ENCODE measurements around the gene DPM3. TPM values are rescaled to one million over a fixed set of nuclear protein-coding genes. Genes with fewer than 3 reads are reported as not detected.

The DPM3 gene
- total and polyA plus RNA-seq, 2 of the 13 experiments (the other 11 are each of a cell fraction or from before 2014, with no cell fraction given), result 23.2 to 53.4 TPM

DNA sequence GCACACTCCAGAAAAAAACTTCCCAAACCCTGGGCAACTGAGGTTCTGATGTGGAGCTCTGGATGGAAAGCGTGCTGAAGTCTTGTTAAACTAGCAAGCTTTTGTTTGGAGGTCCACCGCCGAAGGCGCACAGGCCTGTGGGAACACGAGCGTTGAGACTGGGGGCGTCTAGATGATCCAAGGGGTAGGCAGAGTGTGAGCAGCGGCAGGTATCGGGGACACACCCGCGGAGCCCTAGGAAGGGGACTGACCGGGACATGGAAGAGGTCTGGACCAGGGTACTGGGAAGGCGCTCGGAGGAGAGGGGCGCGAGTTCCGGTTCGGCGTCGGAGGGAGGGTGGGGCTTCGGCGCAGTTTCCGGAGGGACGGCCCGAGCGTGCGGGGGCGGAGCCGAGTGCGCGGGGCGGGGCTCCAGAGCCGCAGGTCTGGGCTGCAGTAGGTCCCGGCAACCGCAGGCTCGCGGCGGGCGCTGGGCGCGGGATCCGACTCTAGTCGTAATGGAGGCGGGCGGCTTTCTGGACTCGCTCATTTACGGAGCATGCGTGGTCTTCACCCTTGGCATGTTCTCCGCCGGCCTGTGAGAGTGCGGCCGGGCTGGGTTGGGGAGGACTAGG lies 4.8 kb downstream of the DPM3 start, which contains the start of gene SLC50A1 (continued):
- TF ChIP-seq, protein P1, sequence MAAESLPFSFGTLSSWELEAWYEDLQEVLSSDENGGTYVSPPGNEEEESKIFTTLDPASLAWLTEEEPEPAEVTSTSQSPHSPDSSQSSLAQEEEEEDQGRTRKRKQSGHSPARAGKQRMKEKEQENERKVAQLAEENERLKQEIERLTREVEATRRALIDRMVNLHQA (CRISPR knock-in tag; IDR thresholded peaks at IDR 0.05), result no peak
- TF ChIP-seq KLF12 (CRISPR knock-in tag; IDR thresholded peaks at IDR 0.05; ENCODE audit: borderline replicate concordance) (no peak), ZNF678 (CRISPR knock-in tag; IDR thresholded peaks at IDR 0.05) (peak; percentile 59; the same call in 1 of the 2 replicates), TFDP1 (CRISPR knock-in tag; IDR thresholded peaks at IDR 0.05; ENCODE audit: borderline replicate concordance) (peak; percentile 34; the same call in 1 of the 2 replicates), HHEX (CRISPR knock-in tag; IDR thresholded peaks at IDR 0.05) (no peak), MAF1 (CRISPR knock-in tag; IDR thresholded peaks at IDR 0.05; ENCODE audit: borderline replicate concordance) (no peak), GTF2F1 (IDR thresholded peaks at IDR 0.05; ENCODE audit: low read length) (no peak), FOSL2 (CRISPR knock-in tag; IDR thresholded peaks at IDR 0.05) (no peak), KLF9 (CRISPR knock-in tag; IDR thresholded peaks at IDR 0.05; ENCODE audit: low read depth) (no peak; the same call in 1 of the 2 replicates), MBNL3 (CRISPR knock-in tag; conservative IDR thresholded peaks at IDR 0.05) (0 out of 2 replicates have a peak, but pooled peaks have one; percentile 42), SRF (IDR thresholded peaks at IDR 0.05; ENCODE audit: low read depth, low read length) (no peak), MBD4 (IDR thresholded peaks at IDR 0.05; ENCODE audit: borderline replicate concordance, low read length) (no peak), ZNF10 (CRISPR knock-in tag; IDR thresholded peaks at IDR 0.05; ENCODE audit: borderline replicate concordance, low read depth) (no peak), ZNF598 (CRISPR knock-in tag; IDR thresholded peaks at IDR 0.05; ENCODE audit: borderline replicate concordance) (peak; percentile 96), NFE2L1 (CRISPR knock-in tag; IDR thresholded peaks at IDR 0.05; ENCODE audit: borderline replicate concordance) (no peak), SRSF1 (optimal IDR thresholded peaks at IDR 0.05; ENCODE audit: low read depth, low read length) (no peak), ZNF75D (CRISPR knock-in tag; IDR thresholded peaks at IDR 0.05; ENCODE audit: borderline replicate concordance) (no peak), SNRNP70 (IDR thresholded peaks at IDR 0.05; ENCODE audit: low read depth, low read length) (no peak), ZFP36 (IDR thresholded peaks at IDR 0.05; ENCODE audit: borderline replicate concordance, low read depth, low read length, partially characterized antibody) (no peak), HES4 (CRISPR knock-in tag; IDR thresholded peaks at IDR 0.05; ENCODE audit: borderline replicate concordance) (no peak; the same call in 1 of the 2 replicates), CHD2 (IDR thresholded peaks at IDR 0.05; ENCODE audit: low read depth, low read length) (peak; percentile 48; the same call in 1 of the 2 replicates), HMGA1 (CRISPR knock-in tag; conservative IDR thresholded peaks at IDR 0.05) (no peak), ZBTB8A (CRISPR knock-in tag; IDR thresholded peaks at IDR 0.05; ENCODE audit: borderline replicate concordance, low read depth) (no peak), ZNF674 (CRISPR knock-in tag; IDR thresholded peaks at IDR 0.05; ENCODE audit: low read depth) (no peak), ETV6 (CRISPR knock-in tag; conservative IDR thresholded peaks at IDR 0.05) (no peak), ZNF850 (CRISPR knock-in tag; conservative IDR thresholded peaks at IDR 0.05) (no peak), ZNF558 (CRISPR knock-in tag; IDR thresholded peaks at IDR 0.05; ENCODE audit: borderline replicate concordance) (0 out of 2 replicates have a peak, but pooled peaks have one; percentile 72), ZNF460 (CRISPR knock-in tag; IDR thresholded peaks at IDR 0.05; ENCODE audit: borderline replicate concordance) (no peak)
- TF ChIP-seq, protein P2, sequence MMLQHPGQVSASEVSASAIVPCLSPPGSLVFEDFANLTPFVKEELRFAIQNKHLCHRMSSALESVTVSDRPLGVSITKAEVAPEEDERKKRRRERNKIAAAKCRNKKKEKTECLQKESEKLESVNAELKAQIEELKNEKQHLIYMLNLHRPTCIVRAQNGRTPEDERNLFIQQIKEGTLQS (CRISPR knock-in tag; IDR thresholded peaks at IDR 0.05), result no peak
- TF ChIP-seq, protein P3, sequence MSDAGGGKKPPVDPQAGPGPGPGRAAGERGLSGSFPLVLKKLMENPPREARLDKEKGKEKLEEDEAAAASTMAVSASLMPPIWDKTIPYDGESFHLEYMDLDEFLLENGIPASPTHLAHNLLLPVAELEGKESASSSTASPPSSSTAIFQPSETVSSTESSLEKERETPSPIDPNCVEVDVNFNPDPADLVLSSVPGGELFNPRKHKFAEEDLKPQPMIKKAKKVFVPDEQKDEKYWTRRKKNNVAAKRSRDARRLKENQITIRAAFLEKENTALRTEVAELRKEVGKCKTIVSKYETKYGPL (CRISPR knock-in tag; IDR thresholded peaks at IDR 0.05), result no peak
